ENCODE results near the gene ISCA1. TPM values are rescaled to one million over a fixed set of nuclear protein-coding genes. Genes with fewer than 3 reads are reported as not detected.

Gene ISCA1
- total RNA-seq, result 24.7 and 32.9 TPM in 2 replicates

GRCh38 chr9:86282077-86282978, at the start of gene ISCA1:
ISCA1 (minus strand) TSS chr9:86282538; CDS start chr9:86282458, 80 bp downstream.

DNA sequence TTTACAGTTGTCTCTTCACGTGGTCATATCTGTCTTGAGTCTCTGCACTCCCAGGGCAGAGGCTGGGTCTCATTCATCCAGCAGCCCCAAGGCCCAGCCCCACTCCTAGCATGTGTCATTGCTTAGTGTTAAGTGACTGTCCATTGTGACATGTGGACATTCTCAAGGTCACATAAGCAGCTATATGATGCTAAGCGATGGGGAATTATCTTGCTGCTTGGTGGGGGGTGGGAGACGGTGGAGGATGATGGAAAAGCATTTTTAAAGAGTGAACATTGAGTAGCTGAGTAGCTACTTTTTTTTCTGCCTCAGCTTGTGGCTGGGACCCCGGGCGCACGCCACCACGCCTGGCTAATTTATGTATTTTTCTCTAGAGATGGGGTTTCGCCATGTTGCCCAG, 22.8 kb downstream of the ISCA1 start, which contains the start of gene C9orf153:
Gene C9orf153, minus strand, starts transcription at position 101 of the 400 bp plus-strand sequence. CDS start 30,054 bp downstream, outside the sequence.

Other genes with a start within 250 kb of the ISCA1 start
- gene GOLM1, start 183.0 kb downstream of the ISCA1 start, total RNA-seq, result 61.8 and 68.3 TPM in 2 replicates
- gene C9orf153, start 22.9 kb downstream of the ISCA1 start, total RNA-seq, result not detected in 2 replicates
- gene TUT7, start 71.9 kb upstream of the ISCA1 start, total RNA-seq, result 23.7 and 36.7 TPM in 2 replicates